IPS DF 19.7 (cell line): ENCODE measurements around the gene RGMA.
"Not testable (repeated sequence)": the region's sequence is repeated elsewhere in the genome, so short reads cannot be mapped to it uniquely, and the experiment has no call there.

Source experiments
- DNase-seq: peaks from one replicate; pipeline ENCODE4 v3.0.0-alpha.2; 2013; ENCODE audit warnings: low read depth, low spot score

The RGMA gene

DNA sequence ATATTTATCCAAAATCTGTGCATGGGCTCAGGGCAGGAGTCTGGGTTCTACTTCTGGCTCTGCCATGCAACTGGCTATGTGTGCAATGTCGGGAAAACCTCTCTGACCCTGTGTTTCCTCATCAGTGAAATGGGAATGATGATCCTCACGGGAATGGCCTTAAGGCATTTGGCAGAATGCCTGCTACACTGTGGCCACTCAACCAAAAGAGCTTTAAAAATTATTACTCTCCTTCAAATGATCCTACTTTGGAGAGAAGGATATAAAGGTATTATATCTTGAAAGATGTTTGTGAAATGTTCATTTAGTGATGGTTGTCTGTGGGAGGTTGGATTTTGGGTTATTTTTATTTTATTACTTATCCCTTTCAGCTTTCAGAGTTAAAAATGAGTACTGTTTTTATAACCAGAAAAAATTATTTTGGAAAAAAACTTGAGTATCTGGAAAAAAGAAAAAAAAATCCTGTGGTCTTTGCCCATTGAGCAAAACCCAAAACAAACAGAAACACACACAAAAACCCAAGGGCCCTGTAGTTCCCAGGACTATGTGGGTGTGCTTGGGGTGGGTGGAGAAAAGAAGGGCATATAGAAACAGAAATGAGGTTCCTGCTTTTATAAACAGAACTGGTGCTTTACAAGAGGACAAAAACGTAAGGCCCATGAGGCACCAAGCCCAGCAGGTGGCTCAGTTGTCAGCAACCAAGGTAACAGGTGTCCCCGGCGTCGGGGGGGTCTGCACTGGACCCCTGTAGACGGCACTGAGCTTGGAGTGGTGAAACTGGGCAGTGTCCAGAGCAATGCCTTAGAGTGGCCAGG is 22.0 kb downstream of the RGMA start:
- DNase-seq = no peak

DNA sequence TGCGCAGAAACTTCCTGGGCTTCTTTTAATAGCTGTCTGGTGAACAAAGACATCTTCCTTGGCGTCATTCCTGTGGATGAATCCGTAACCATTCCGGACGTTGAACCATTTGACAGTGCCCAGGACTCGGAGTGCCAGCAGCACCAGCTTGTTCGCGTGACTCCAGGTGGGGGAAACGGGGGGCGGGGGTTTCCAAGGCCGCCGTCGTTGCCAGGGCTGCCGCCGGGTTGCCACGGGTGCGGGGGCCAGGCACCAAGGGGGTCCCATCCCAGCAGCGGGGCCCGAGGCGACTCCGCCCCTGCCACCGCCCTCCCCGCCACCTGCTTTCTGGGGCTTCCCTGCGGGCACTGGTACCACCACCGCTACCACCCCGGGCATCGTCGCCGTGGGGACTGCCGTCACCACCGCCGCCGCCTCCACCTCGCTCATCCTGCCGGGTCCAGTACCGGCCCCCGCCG is 22.8 kb downstream of the RGMA start:
- no peak for DNase-seq

DNA sequence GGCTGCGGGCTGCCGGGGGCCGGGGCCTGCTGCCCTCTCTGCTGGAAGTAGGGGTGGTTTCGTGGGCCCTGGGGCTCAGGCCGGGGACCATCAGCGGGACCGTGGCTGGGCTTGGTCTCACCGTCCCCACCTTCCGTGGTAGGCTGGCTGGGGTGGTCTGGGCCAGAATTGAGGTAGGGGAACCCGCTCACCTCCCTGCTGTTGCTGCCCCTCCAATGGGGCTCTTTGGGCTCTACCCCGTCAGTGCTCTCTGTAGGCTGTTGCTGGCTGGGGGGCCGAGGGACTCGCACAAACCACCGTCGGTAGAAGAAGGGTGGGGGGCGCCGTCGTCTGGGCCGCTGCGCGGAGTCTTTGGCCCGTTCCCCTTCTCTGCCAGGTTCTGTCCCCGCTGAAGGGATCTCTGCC is 23.4 kb downstream of the RGMA start:
- no peak for DNase-seq

DNA sequence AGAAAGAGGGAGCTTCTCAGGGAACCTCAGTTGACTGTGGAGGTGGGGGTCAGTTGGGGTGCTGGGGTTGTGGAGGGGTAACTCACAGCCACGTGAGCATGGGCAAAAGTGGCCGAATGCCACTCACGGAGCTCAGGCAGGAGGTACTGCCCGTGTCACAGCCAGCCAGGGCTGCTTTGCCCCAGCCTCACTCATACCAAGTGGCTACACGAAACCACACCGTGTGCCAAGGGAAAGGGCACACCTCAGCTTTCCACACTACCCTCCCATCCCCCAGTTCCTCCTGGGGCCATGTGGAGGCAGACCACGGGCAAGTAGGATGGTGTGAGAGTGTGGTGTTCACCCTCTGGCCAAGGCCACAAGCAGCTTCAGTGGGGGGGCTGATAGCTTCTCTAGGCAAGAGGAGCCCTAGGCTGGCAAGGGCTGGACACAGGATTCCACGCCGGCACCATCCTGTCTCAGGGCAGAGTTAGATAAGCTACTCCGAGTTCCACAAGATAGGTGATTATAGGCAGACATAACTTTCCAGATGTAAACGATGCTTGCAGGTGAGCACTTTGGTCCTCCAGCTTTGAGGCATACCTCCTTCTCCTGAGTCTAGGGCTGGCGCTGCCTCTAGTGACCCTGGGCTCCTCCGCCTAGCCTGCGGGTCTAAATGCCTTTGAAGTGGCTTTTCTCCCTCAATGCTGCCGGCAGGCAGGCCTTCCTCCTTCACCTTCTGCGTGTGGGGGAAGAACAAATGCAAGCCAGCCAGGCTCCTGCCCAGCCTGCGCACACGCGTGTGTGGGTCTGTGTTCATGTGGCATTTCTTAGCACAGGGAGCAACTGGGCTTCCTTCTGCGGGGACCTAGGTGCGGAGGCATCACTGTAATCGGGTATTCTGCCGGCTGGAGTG is 25.0 kb downstream of the RGMA start:
- no peak for DNase-seq

DNA sequence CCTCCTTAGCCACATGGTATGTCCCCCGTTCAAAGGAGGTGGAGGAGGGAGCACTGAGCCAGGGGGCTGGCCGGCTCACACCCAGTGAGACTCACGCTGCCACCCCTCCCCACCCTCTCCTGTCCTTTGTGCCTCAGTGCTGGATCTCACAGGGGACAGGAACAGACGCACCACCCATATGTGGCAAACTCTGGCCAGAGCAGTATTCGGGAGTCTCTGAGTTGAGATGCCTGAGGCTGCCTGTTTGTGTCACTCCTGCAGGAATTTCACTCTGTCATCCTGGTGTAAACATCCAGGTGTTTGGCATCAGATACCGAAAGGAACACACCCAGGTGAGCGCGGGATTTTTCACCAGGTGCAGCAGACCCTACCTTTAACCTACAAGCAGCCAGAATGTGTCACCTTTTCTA is 25.7 kb downstream of the RGMA start:
- DNase-seq = no peak

DNA sequence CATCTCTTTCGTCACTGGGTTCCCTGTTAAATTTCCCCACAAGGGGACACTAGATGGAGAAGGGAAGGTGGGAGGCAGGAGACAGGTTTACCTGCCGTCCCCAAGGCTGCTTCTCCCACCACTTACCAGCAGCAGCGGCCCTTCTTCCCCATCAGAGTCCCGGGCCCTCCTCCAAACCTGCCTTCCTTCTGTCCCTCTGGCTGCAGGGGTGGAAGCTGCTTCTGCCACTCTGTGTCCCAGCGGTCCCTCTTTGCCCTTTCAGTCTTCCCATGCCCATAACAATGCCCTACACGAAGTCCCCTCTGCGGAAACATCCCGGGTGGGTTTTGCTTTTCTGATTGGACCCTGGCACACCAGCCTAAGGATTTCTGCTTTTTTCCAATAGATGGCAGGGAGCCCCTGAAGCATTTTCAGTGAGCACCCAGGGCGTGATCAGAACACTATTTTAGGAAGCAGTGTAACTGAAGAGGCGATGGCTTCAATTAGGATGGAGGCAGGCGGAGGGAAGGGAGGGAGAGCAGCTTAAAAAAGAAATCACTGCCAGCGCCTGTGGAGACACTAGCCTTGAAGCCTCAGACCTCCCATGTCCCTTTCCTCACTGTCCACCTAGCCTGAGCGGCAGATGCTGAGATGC is 26.3 kb downstream of the RGMA start:
- DNase-seq = not testable (repeated sequence)

DNA sequence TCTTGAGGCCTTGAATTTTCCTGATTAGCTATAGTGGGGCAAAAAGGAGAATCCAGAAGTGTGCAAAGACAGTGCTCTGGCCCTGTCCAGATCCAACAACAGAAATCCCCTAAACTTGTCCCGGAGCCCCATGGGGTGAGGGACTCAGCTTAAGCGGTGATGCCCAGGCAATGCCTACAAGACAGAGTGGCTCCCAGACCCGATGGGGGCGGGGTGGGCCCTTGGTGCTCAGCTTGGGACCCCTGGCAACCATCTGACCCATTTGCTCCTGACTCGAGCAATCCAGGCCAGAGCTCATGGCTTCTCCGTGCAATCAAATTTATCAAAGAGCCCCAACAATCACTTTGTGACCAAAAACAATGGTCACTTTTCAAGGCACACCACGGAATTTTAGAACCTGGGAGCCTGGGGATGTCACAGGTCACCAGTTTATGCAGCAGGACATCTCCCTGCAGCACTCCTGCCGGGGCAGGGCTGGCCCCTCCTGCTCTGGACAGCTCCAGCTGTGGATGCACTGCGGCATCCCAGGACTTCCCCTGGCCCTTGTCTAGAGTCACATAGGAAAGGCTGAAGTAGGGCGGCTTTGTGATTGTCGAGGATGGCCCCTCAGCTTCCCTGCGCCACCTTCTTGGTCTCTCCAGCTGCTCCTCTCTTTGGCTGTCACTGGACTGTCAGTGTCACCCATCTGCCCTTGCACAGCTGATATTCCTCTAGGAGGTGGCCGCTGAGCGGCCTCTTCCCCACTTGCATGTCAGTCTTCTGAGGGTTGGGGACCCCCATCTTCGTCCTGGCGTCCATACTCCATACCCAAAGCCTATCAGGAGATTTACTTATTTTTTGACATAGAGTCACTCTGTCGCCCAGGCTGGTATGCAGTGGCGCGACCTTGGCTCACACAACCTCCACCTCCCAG is 28.4 kb downstream of the RGMA start:
- DNase-seq = no peak

DNA sequence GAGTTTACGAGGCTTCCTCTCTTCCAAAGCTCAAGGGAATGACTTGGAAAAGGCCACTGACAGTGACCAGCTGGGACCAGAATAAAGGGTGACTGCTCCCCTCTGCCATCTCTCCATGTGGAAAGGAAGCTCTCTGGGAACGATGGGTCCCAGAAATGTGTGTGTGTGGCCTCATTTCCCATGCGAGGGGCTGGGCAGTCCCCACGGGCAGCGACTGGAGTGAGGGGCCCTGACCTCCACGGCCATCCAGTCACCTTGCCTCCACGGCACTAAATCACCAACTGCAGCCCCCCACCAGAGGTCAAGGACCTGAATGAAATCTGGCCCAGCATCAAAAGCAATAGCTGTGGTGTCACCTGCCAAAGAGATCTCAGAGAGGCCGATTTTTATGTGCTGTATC is 29.6 kb downstream of the RGMA start:
- no peak for DNase-seq

DNA sequence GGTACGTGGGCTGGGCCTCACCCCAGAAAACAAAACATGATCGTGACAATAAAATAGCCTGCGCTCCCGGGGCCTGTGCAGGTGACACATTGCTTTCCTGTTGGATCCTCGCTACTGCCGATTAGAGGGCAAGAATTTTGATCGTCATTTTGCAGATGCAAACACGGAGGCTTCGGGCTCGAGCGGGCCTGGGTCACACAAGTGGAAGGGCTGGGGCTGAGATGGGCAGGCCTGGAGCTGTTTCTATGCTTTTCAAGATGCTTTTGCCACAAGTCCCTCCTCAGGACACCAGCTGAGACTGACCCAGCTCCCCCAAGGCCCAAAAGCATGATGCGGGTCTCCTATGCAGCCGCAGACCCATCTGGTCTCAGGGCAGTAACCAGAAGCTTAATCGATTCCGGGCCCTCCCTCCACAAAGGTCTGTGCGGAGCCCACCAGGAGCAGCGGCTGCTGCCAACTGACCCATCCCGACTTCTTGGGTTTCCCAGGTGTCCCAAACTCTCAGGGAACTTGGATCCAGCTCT is 30.0 kb downstream of the RGMA start:
- no peak for DNase-seq

DNA sequence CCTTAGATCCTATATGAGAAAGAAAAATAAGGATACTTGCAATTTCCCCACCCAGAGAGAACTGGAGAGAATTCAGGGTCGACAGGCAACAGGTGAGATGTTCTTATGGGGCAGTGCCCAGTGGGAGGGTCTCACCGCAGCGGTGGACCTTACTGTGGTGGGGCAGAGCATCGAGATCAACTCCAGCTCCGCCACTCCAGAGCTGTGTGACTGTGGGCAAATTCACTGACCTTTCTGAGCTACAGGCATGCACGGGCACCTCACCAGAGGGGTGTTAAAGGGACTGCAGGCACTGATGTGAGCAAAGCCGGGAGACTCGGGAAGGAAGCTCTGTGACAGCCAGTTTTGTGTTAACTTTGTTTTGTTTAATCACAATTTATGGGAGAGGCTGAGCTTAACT is 30.9 kb downstream of the RGMA start:
- DNase-seq = no peak

DNA sequence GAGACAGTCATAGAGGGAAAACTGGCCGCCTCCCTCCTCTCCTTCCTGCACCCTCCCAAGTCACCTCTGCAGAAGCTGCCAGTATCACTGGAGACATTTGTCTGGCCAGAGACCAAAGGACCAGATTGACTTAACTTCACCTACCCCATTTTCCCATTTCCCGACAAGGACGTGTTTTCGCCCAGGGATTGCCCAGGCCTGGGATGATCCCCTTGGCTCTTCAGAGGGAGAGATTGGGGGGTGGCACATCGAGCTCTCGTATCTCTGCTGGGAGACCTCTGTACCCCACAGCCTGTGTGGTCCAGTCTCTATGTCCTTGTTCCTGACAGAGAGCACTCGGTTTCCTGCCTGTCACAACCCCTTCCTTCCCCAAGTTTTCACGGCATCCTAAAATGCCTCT is 31.4 kb downstream of the RGMA start:
- DNase-seq = no peak

DNA sequence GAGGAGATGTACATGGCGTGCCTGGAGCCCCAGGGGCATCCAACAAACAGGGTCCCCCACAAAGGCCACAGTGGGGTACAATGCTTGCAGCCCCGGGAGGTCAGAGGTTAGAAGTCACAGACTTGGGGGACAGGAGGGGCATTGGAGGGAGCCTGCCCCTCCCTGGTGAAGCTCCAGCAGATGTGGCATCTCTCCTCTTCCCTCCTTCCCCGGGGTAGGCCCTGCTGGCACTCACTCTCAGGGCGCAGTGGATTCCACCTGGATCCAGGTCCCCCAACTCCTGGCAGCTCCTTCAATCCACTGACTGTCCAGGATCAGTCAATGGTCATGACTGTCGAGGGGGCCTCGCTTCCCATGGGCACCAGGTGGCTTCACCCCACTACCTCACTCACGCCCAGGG is 32.2 kb downstream of the RGMA start:
- no peak for DNase-seq

DNA sequence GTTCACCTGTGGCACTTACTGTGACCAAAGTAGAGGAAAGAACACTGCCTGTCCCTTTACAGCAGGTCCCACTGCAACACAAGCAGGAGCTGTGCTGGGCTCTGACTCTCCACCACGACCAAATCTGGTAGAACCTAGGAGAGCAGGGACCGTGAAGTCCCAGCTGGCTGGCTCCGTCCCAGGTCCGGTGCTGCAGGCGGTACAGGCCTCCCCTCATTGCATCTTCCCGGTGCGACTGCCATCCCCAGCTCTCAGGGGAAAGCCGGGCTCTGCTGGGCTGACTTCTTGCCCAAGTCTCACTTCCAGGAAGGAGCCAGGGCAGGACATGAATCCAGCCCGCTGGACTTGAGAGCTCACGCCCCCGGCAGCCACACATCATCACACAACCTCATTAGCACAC is 33.8 kb downstream of the RGMA start:
- no peak for DNase-seq

DNA sequence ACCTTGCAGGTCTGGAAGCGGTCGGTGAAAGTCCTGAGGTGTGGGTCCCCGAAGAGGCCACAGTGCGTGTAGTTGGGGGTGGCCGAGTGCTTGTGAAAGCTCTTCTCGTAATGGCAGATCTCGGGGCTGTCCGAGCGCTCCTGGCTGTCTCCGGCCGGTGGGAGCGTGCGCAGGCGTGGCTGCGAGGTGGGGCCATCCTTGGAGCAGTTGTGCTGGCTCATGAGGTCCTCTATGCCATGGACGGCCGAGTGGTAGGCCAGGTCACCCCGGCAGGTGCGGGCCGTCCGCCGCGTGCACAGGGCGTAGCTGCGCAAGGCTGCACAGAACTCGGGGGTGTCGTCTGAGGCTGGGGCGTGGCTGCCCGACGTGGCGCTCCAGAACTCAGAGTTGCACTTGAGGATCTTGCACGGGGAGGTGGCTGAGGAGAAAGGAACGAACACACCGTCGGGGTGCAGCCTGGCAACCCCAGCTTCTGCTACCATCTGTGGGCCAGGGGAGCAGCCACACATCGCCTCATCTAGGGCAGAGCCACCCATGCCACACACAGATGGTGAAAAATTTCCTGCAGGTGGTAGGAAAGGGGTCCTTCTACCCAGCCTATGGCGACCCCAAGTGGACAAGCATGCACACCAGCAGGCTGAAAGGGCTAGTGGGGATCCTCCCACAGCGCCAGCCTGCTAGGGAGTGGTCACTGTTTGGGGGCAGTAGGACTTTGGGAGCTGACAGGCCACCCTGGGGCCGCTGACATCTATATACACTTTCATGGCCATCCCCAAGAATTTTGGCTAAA is 36.7 kb downstream of the RGMA start:
- DNase-seq = no peak

DNA sequence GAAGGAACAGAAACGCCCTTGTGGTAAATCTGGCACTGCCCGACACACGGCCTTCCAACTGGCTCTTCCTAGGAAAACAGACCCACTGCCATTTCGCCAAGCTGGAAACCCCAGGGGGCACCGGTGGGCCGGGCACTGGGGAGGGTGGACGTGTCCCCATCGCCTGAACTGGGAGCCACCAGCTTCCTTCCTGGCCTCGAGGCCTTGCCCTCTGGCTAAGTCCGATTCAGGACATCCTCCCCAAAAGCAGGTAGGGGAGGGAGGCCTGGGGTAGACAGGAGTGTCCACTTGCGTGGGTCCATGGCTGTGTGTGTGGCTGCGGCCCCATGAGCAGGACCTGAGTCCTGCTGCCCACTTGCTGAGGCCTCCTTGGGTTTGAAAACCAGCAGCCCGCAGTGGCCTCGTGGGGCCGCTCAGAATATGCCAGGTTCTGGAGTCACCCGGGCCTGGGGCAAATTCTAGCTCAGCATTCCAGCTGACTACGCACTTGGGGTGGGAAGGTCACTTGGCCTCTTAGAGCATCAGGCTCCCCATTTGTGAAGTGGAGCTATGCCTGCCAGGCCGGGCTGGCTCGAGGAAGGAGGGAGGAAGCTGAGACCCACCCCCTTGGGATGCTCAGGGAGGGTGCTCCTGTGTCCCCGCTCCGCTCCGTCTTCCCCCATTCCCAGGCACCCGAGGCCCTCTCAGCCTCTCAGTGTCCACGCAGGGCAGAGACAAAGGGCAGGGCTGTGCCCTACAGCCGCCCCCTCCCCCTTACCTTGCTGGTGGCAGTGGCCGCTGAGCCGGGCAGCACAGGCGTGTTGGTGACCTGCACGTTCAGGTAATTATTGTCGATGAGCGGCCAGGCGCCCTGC is 37.5 kb downstream of the RGMA start:
- no peak for DNase-seq

DNA sequence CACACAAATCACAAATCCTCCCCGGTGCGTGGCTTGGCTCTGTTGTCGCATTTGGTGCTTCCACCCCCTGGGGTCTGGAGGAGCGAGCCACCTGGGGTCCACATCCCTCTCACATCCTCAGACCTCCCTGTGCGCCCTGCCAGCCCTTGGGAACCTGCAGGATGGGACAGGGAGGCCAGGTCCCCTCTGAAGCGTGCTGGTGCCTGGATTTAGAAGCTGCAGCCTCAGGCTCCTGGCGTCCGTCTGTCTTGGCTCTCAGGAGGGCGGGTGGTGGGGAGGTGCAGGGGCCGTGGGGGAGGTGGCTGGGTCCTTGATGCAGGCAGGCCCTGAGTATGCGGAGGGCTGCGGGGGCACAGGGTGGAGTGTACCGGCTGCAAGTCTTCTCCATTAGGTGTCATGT is 38.4 kb downstream of the RGMA start:
- DNase-seq = no peak

DNA sequence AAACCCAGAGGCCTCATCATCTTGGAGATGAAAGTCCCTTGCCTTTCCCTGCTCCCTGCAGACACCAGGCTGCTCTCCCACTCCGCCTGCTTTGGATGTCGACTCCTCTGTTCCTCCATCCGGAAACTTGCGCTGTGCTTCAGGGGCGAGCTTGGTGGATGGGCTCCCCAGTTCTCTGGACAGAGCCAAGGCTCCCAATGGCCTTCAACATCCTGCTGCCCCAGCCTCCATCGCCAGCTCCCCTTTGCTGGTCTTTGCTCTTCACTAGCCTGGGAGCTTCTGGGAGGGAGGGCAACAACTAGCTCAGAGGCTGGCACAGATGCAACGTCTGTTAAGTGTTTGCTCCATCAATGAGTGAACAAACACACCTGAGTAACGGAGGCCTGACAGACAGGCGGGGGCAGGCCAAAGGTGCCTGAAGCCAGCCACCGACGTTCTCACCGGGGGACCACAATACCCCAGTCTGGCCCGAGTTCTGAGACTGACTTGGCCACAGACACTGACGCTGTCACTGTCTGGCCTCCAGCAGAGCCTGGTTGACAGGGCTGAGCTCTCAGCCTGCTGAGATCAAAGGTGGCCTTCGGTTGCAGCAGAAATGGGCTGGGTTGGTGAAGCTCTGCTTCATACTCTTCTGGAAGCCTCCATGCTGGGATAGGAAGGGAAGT is 39.0 kb downstream of the RGMA start:
- DNase-seq = no peak

DNA sequence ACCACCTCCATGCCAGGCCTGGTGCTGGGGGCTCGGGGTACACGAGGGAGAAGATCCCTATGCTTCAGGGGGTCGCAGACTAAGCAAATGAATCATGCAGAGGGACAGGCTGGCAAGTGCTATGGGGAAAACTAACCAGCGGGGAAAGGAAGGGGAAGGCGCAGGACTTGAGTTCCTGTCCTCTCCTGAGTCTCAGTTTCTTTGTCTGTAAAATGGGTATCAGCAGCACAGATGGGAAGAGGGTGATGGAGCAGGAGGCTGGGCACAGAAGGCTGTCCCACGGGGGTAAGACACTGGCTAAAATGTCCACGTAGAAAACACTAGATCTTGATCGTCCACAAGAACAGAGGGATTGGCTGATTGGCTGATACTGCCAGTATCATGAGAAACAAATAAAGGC is 39.8 kb downstream of the RGMA start:
- no peak for DNase-seq

DNA sequence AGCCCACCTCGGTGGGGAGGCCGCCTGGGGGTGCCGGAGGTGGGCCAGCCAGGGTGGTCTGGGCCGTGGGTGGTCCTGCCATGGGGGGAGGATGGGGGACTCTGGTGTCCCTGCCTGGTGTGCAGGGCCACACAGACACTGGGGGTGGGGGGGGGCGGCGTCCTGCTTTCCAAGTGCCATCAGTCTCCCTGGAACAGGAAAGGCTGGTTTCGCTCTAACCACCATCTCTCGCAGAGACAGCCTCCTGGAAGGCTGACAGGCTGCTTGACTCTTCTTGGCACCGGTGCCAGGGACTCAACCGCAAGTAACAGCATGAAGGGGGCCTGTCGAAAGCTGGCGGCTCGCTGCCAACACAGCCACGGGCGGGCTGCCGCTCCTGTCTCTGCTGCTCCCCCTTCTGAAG is 40.3 kb downstream of the RGMA start:
- no peak for DNase-seq
